Cardiac atrium fibroblast (primary cell): ENCODE data around the gene ROPN1B. TPM values are rescaled to one million over a fixed set of nuclear protein-coding genes. Genes with fewer than 3 reads are reported as not detected.

Source experiments
- total RNA-seq: library from RNA; depleted of rRNA; stranded (reverse); fragments of >200 nt; gene quantifications from 2 replicates; pipeline ENCODE4 v1.2.3, GENCODE V29; 2015

ROPN1B gene
- total RNA-seq: not detected in 2 replicates

DNA sequence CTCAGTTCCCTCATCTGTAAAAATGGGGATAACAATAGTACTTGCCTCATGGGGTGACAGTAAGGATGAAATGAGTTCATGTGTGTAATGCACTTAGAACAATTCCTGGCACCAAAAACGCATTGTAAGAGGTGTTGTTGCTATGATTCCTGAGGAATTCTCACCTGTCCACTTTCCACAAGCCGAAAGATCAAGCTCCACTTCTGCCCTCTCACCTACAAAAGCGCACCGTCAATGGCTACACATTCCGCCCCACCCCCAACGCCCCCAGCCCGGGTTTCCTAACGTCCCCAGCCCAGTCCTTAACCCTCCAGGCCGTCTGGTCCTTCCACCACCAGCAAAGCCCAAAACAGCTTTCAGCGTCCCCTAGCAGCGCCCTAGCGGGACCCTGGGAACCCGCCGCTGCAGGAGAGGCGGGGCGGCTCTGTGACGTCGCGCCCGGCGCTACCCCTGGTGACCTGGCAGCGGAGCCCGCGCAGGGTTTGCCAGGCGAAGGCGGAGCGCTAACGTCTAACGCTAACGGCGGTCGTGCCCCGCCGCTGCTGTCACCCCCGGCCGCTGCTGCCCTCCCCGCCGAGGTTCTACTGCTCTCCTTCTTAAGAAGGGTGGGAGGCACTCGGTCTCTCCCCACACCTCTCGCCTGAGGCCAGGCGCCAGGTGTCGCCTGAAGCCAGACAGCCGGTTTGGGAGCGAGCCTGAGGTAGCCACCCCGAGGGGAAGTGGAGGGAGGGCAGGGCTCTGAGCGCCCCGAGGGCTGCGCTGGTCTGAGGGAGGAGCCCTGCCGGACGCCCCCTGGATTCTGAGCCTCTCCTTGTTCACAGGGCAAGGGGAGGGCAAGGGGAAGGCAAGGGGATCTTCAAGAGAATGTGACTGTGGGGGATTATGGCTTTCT, at the start of gene ROPN1B:
ROPN1B (plus strand) TSS at position 478 of the 892 bp plus-strand sequence. CDS start 2,877 bp downstream, outside the sequence.

Other genes starting within 250 kb of the ROPN1B start
- gene SLC41A3, start 114.9 kb downstream of the ROPN1B start, total RNA-seq: 38.7 and 43.5 TPM in 2 replicates
- 7.0 and 13.7 TPM in 2 replicates for gene ALDH1L1, start 211.4 kb downstream of the ROPN1B start, total RNA-seq